ENCODE measurements around the gene SIN3B.

SIN3B gene

DNA sequence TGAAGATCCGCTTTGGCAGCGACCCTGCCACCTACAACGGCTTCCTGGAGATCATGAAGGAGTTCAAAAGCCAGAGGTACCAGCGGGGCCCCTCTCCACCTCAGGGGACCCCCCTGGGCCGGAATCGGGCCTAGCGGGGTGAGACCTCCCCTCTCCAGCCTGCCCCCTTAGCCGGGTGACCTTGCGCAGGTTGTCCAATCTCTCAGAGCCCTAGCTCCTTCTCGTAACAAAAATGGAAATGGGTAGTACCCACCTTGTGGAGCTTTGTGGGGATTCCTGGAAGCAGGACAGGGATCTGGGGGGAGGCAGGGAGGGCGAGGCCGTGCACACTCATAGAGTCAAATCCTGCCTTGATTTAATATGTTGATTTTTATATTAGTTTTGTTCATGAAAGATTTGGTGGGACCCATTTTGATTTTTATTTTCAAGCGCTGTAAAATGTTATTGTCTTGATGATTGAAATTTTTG lies 658 bp downstream of the SIN3B start:
- DNase-seq: no peak

DNA sequence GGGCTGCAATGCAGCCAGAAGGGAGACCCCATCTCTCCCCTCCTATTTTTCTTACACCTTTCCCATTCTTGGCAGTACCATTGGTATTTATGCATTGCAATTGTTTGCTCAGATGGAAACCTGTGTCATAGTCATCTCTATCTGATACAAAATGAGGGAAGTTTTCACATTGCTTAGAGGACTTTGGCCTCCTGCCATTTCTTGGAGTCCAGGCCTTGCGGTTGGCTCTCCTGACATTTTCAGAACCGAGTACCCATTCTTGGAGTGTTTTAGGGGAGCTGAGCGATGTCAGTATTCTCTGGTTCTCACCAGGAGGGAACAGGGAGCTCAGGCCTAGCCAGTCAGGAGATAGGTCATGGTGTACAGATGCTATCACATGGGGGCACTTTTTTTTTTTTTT lies 1.5 kb downstream of the SIN3B start:
- DNase-seq: no peak

DNA sequence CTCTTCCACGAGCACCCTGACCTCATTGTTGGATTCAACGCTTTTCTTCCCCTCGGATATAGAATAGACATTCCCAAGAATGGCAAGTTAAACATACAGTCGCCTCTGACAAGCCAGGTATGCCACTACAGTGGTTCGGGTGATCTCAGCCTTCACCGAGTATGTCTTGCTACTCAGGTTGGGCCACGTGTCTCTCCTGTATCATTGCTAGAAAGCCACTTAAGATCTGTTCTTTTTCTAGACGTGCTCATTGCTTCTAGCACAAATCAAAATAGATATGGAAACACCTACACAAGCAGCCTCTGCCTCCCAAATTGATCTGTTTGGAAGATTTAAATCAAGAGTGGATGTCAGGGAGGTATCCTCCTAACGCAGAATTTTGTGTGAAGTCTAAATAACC lies 2.3 kb downstream of the SIN3B start:
- no peak for DNase-seq

DNA sequence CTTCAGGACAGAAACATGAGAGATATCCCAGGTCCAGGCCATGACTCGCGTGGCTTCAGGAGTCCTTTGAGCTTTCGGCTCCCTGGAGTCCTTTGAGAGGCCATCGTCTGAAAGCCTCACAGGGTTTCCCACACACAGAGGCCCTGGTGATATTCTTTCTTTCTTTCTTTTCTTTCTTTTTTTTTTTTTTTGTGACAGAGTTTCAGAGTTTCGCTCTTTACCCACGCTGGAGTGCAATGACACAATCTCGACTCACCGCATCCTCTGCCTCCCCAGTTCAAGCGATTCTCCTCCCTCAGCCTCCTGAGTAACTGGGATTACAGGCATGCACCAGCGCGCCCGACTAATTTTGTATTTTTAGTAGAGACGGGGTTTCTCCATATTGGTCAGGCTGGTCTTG lies 5.5 kb downstream of the SIN3B start:
- DNase-seq: no peak

DNA sequence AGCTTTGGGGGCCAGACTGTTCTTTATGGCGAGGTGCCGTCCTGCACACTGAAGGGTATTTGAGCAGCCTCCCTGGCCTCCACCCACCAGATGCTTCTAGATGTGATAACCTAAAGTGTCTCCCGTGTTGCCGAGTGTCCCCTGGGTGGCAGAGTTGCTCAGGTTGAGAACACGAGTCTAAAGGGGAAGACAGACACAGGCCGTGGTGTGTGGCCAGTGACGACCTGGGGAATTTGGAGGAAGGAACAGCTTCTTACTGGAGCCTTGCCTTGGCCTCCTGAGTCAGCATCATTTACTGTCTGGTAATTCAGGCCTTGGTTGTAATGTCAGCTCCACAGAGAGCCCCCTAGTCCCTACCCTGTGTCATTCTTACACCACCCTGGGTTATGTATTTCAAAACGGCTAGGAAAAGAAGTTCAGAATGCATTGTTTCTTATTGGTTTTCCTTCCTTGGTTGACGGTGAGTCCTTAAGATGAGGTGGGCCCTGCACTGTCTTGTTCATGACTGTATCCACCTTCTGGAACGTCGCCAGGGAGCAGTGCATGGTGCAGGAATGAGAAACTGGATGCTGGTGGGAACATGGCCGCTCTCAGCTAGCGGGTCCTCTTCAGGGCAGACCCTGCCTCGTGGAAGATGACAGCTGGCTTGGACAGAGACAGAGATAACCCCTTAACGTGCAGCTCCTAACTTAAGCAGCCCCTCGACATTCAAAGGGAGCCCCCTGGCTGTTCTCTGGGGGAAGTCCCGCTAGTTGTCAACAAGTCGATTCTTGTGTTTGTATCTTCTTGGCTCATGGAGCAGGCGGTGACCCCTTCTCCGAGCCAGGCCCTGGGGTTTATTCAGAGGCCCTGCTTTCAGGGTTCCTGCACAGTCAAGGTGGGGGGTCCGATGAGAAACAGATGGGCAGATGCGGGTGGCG lies 7.2 kb downstream of the SIN3B start:
- DNase-seq: no peak

DNA sequence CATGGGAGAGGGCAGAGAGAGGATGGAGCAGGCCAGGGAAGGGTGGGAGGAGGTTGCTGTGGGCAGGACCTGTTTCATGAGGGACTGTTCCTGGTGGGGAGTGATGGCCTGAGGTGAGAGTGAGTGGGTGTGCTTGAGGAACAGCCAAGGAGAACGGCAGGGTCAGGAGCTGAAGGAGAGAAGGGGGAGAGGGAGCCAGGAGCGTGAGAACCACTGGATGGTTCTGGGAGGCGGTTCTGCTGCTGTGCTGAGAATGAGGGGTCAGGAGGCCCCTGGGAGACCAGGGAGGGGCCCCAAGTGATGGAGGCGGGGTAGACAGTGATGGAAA lies 7.8 kb downstream of the SIN3B start:
- DNase-seq: no peak

DNA sequence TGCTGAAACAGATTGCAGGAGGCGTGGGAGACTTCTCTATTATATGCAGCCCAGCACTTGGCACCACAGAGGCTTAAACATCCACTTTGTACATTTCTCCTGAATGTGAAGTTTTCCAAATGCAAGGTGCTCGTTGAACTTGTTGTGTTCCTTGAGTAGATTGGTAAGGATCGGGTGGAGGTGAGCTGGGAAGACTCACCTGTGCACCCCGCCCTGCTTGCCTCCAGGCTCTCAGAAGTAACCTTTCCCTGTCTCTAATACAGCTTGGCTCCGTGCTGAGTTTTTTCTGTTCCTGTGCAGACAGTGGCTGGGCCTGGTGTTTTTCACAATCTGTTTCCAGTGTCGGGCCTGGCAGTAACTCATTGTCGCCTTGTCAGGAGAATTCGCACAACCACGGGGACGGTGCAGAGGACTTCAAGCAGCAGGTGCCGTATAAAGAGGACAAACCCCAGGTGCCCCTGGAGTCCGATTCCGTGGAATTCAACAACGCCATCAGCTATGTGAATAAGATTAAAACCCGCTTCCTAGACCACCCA lies 12.3 kb downstream of the SIN3B start:
- DNase-seq: no peak

DNA sequence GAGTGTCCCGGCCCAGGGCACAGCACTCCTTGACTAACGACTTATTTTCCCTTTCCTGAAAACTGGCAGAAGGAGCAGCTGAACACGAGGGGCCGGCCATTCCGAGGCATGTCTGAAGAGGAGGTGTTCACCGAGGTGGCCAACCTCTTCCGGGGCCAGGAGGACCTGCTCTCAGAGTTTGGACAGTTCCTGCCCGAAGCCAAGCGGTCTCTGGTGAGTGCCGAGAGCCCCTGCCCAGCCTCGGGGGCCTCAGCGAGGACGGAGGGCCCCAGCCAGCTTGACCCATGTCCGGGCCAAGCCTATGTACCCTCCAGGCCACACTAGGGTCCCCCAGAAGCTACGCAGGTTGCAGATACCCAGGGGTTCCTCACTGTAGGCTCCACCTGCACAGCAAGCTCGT lies 17.7 kb downstream of the SIN3B start:
- no peak for DNase-seq

DNA sequence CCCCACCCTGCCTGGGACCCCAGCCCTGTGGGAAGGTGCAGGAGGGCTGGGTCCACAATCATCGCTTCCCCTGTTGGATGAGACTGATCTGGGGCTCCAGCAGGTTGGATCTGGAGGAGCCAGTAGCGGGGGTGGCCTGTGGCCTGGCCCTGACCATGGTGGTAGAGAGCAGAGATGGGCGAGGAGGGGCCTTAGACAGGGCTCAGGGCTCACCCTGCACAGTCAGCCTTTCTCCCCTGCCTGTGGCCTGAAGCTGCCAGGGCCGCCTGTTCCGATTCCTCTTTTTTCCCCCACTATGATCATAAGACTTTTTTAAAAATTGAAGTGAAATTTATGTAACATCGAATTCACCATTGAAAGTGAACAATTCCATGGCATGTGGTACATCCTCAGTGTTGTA lies 18.2 kb downstream of the SIN3B start:
- no peak for DNase-seq

DNA sequence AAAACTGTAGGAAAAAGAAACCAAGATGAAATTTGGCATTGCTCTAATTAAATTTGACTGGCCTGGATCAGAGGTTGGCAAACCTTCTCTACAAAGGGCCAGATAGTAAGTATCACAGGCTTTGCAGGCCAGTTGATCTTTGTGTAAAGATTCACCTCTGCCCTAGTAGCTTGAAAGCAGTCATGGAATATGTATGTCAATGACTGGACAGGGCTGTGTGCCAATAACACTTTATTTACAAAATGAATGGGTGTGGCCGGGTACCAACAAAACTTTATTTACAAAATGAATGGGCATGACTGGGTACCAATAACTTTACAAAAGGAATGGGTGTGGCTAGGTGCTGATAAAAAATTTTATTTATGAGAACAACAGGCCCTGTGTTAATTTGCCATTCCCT lies 20.0 kb downstream of the SIN3B start:
- DNase-seq: no peak

DNA sequence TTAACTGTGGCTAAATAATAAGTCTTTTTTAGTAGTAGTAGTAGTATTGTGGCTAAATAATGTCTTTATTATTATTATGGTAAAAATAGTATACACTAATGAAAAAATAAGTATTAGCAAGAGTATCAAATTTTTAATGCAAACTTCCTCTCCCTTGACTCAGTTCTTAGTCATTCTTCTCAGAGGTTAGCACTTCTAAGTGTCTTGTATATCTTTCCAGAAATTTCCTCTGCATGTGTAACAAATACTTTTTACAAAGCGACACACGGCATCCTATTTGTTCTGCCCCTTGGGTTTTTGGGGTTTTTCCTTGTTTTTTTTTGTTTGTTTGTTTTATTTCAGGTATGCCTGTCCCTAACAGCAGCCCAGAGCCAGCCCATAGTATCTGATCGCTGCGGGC lies 20.9 kb downstream of the SIN3B start:
- no peak for DNase-seq

DNA sequence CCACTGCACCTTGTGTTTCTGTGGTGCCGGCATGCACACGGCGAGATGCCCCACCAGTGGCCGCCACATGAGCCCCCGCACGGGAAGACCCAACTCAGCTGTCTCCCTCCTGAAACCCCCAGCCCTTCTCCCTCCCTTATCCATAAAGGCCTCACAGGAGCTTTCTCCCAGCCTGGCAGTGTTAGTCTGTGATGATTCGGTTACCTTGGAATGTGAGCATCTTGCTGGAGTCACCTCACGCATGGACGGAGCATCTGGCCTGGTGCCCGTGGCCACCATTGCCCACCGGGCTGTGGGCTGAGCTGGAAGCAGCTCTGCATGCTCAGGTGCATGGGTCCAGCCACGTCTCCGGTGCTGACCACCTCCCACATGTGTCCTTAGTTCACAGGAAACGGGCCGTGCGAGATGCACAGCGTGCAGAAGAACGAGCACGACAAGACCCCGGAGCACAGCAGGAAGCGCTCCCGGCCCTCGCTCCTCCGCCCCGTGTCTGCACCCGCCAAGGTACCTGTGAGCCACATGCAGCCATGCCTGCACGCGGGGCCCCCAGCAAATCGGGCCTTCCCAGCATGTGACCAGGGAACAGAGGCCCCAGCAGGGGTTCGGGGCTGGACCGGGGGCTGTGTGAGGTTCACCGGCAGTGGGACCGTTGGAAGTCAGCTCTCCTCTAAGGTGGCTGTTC lies 22.0 kb downstream of the SIN3B start:
- no peak for DNase-seq

DNA sequence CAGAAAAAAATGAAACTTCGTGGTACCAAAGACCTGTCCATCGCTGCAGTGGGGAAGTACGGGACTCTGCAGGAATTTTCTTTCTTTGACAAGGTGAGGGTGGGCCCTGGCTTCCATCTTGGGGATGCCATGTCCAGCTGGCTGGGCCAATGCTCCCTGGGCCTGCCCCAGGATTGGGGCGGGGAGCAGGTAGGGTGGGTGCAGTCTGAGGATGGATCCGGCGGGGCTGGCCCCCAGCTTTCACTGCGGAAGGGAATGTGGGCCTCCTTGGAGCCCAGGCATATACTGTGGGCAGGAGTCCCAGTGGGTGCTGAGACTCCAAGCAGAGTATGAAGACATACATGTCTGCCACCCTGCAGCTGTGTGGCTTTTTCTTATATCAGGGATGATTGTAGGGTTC lies 23.9 kb downstream of the SIN3B start:
- no peak for DNase-seq

DNA sequence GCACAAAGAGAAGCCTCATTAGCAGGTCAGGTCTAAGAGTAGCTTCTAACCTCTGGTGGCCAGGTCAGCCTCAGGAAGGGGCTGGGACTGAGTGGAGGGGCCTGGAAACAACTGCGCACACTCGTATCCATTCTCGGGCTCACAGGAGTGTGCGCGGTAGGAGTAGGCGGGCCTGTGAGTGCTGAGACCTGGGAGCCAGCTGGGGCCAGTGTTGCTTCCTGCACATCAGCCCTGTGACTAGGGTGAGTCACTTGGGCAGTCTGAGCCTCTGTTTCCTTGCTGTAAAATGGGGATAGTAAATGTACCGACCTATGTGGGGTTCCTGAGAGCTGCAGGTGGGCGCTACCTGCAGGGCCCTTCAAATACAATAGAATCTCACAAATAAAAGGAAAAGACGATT lies 26.9 kb downstream of the SIN3B start:
- DNase-seq: no peak

DNA sequence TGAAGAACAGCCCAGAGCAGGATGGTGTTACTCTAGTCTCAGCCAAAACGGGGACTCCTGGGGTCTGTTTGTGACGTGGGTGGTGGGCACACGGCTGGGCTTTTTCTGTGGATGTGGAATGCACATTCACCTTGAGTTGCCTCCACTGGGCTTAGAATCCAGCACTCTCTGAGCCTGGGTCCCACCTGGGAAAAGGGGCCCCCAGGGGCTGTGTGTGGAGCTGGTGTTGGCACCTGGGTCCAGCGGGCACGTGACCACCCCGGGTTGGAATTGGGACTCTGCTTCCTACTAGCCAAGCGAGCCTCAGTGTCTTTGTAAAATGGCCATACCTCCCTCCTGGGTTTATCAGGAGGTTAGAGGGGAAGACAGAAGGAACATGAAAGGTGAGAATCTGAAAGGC lies 30.4 kb downstream of the SIN3B start:
- DNase-seq: no peak

DNA sequence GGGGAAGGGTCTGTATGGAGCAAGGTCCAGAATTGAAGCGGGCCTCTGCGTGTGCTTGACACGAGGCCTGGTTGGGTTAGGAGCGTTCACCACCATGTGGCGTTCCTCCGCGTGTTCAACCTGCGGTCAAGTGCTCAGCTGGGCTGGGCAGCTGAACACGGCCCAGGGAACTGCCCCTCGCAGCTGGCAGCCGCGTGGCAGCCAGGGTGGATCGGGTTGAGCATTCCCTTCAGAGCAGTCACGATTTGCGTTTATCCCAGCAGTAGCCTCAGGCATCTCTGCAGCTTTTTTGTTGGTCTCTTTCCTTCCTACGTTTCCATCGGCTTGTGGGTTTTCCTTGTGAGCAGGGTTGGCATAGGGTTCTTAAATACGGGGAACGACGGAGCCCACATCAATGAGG lies 30.9 kb downstream of the SIN3B start:
- DNase-seq: no peak

DNA sequence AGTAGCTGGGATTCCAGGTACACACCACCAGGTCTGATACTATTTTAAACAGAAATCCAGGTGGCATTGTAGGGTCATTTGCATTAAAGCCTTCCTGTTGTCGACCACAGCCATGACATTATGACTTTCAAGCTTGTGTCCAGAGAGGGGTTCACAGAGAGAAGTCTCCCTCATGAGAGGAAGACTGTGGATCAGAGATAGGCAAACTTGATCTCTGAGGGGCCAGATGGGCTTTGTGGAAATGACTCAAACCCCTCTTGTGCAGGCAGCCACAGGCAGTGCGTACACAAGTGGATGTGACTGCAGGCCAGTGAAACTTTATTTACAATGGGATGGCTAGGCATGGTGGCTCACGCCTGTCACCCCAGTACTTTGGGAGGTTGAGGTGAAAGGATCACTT lies 31.8 kb downstream of the SIN3B start:
- no peak for DNase-seq

DNA sequence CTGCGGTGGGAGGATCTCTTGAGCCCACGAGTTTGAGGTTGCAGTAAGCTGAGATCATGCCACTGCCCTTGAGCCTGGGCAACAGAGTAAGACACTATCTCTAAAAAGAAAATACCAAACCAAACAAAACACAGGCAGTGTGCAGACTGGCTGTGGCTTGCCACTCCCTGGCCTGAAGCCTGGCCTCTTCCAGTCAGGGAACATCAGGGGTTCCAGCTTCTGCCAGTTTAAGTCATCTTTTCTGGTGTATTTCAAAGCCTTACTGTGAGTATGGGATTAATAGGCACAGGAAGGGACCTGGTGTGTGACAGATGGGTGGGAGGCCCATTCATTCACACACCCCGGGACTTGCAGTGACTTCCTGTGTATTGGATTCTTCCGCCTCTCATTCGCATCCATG lies 32.6 kb downstream of the SIN3B start:
- no peak for DNase-seq

DNA sequence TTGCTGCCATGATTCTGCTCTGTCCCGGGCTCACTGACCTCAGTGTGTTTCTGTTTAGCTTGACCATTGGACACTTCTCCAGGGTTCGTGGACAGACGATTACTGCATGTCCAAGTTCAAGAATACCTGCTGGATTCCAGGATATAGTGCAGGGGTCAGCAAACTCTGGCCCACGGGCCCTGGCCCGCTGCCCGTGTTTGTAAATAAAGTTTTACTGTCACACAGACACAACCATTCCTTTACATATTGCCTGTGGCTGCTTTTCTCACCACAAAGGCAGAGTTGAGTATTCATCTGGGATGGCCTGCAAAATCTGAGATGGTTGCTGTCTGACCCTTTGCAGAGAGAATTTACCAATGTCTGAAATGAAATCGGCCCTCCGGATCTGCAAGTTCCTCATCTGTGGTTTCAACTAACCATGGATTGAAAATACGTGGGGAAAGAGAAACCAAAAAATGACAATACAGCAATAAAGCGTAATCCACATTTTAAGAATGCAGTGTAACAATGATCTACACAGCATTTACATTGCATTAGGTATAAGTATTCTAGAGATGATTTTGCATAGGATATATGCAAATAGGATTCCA lies 33.7 kb downstream of the SIN3B start:
- no peak for DNase-seq

DNA sequence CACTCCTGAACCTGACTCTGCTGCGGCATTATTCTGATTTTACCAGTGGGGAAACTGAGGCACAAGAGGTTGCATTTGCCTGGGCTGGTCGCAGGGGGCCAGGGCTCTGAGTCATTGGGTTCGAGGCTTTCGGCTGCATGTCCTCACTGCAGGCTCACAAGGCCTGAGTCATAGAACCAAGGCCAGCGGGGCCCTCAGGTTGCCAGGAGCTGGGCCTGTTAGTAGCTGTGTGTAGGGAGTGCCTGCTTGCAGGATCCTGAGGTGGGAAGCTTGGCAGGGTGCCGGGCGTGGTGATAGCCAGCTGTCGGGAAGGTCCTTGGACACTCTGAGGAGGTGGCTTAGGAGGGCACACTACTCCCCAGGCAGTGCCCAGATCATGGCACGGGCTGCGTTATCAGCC lies 38.0 kb downstream of the SIN3B start:
- no peak for DNase-seq

DNA sequence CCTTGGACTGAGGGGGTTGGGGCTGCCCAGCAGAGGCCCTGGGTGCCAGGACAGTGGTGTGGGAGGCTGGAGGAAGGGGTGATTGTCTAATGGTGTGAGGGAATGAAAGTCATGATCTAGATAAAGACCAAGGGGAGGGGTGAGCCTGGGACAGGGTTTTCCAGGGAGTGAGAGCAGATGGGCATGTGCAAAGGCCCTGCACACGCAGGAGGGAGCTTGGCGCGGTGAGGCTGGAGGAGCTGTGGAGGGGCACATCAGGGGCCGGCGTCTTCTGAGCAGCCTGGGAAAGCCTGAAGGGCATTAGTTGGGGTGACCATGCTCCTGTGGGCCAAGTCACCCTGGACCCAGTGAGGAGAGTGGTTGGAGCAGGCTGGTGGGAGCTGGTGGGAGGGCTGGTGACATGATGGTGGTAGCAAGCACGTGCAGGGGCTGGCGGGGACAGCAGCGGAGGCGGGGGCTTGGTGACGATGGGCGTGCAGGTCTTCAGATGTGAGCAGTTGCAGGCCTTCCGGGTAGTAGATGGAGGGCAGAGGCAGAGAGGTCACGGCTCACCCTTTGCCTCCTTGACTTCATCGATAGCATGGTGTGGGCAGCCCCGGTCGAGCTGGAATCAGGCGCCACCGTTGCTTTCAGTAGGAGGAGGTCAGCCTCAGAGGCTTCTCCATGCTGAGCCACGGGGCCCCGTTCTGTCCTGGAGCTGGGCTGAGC lies 39.4 kb downstream of the SIN3B start:
- no peak for DNase-seq

DNA sequence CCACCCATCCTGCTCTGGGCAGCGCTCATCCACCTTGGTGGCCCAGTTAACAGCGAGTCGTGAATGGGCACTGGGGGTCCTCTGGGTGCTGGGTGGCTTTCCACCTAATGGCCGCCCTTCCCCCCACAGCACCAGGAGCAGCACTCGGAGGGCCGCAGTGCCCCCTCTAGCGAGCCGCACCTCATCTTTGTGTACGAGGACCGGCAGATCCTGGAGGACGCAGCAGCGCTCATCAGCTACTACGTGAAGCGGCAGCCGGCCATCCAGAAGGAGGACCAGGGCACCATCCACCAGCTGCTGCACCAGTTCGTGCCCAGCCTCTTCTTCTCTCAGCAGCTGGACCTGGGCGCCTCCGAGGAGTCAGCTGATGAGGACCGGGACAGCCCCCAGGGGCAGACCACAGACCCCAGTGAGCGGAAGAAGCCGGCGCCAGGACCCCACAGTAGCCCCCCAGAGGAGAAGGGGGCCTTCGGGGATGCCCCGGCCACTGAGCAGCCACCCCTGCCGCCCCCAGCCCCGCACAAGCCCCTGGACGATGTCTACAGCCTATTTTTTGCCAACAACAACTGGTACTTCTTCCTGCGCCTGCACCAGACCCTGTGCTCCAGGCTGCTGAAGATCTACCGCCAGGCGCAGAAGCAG lies 40.3 kb downstream of the SIN3B start:
- DNase-seq: no peak

DNA sequence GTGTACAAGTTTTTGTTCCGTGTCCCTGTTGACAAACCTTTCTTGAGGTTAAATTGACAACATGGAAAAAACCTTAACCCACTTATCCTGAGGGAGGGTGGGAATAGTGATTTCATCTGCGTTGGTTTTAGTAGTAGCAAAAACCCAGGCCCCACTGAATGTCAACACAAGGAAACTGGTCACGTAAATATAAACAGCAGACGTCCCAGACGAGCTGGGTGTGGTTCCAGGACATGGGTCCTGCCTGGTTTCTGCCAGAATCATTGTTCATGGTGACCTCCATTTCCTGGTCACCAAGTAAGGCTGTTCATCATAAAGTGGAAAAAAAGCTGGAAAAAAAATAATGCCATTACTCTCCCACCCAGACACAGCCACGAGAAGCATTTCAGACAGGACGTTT lies 42.7 kb downstream of the SIN3B start:
- no peak for DNase-seq
